Inflammatory macrophage (primary cell): ENCODE results near the gene TPST2.
A peak's percentile ranks its signal among the peaks of the same experiment; 100 is the strongest.

Experiments used
- DNase-seq, 2 donors: peaks; one replicate each; pipeline ENCODE4 v3.0.0-alpha.2; 2020 to 2022

The TPST2 gene

DNA sequence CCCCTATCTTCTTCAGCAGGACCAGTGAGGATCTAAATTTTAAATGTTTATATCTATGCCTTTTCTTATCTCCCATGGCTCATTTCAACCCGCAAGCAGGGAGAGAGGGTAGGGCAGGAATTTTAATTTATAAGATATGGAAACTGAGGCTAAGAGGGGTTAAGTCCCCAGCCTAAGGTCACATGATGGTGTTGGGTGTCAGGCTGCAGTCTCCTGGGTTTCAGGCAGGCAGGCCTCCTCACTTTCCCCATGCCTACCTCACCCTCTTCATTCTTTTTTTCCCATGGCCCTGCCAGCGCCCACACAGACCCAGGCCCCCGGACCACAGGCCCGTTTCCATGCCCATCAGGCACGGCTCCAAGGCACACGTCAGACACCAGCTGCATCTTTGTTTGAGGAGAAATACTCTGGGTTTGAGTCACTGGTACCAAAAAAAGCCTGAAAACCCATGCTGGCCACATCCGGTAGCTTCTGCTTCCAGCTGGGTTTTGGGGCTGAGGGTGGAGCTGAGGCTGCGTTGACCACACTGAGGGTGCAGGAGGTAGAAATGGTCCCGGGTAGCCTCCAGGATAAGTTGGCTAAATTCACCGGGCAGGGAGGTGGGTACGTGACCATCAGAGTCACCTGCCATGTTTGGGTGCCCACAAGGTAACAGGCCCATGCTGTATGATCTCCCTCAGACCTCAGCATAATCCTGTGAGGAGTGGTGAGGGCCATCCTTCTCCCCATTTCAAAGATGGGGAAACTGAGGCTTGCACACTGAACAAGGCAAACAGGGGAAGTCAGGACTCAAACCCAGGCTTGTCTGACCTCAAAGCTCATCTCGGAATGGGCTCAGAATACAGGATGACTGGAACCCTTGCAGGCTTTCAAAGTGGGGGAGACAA, 20.4 kb upstream of the TPST2 start:
- peak in 1 of 2 donors; percentile 21 for DNase-seq

- no peak for DNase-seq
Measured at GRCh38 chr22:26609287-26609686, 19.4 kb upstream of the TPST2 start.

DNA sequence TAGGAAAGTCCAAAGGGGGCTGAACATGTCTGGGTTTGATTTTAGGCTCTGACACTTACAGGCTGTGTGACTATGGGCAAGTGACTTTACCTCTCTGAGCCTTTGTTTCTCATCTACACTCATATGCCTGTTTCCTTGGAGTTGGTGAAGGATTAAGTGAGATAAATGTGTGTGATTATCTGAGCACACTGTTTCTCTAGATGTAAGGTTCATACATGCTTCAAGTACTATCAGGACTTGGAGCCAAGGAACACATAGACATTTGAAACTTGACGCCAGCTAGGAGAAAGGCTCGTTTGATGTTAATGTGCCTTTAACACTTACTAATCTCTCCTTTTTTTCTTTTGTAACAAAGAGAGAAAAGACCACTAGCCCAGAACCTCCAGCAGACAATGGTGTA, 18.2 kb upstream of the TPST2 start:
- no peak for DNase-seq

GRCh38 chr22:26606611-26607010, 16.7 kb upstream of the TPST2 start:
- no peak for DNase-seq

GRCh38 chr22:26604368-26604767, 14.4 kb upstream of the TPST2 start:
- DNase-seq = no peak

- DNase-seq = no peak
Measured at GRCh38 chr22:26602127-26602526, 12.2 kb upstream of the TPST2 start.

DNA sequence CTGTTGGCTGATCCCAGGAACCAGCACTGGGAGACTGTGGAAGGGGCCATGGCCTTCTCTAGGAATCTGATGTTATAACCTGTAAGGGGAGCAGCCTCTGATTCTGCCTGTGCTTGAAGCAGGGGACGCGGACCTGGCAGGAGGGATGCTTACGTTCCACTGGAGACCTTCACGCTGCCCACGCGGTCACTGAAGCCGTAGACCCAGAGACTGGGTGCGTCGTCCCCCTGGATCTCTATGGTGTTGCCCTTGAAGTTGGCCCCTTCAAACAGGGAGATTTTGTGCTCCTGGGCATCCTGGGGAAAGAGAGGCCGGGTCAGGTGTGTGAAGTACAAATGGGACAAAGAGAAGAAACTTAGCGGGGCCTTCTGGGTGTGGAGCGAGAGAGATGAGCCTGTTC, 11.8 kb upstream of the TPST2 start:
- DNase-seq = no peak

- DNase-seq = no peak
Measured at GRCh38 chr22:26599505-26599904, 9.6 kb upstream of the TPST2 start.

DNA sequence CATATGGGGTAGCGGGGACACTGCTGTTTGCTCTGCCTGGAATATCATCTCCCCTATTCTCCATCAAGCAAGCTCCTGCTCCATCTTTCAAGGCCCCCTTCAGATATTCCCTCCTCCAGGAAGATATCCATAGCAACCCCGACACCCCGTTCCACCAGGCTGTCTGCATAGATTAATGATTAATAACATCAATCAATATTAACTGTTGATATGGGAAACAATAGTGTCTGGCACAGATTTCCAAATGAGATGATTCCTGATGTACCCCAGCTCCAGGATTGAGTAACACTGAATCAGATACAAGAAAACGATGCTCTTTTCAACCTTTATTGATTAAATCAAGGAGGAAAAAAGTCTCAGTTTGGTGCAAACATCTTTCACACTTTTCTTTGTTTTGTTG, 7.5 kb upstream of the TPST2 start:
- no peak for DNase-seq

GRCh38 chr22:26597026-26597425, 7.1 kb upstream of the TPST2 start:
- no peak for DNase-seq

GRCh38 chr22:26593763-26594162, 3.8 kb upstream of the TPST2 start:
- no peak for DNase-seq

DNA sequence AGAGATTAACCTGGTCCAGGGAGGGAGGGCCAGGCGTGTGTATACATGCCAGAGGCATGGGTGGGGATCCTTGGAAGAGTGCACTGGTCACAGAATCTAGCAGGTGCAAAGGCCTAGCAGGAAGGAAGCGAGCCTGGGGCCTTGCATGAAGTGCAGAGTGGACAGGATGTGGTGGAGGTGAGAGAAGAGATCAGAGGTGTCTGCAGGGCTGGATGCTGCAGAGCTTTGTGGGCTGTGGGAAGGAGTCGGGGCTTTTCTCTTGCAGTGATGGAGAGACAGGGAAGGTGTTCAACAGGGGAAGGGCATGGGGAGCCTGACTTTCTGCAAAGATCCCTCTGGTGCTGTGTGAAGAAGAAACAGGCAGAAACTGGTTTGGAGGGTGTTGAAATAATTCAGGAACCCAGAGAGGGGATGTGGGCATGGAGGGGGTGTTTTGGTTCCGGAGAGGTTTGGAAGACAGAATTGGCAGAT, 2.5 kb upstream of the TPST2 start:
- DNase-seq = peak; percentile 46 to 58

GRCh38 chr22:26589367-26589844, 526 bp downstream of the TPST2 start:
- DNase-seq = peak in 1 of 2 donors; percentile 47

GRCh38 chr22:26588729-26589366, 1.1 kb downstream of the TPST2 start:
- DNase-seq = peak in 1 of 2 donors; percentile 36

DNA sequence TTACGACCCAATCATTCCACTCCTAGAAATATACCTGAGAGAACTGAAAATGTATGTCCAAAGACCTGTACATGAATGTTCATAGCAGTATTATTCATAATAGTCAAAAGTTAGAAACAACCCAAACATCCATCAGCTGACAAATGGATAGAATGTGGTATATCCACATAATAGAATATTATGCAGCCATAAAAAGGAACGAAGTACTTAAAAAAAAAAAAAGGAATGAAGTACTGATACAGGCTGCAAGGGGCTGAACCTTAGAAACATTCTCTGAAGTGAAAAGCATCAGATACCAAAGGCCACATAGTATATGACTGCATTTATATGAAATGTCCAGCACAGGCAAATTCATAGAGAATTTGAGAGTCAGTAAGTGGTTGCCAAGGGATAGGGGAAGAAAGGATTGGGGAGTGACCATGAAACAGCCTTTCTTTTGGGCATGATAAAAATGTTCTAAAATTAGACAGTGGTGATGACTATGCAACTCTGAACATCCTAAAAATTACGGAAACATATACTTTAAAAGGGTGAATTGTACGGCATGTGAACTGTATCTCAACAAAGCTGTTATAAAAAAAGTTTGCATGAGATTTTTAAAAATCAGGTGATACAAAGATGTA, 1.8 kb downstream of the TPST2 start:
- peak; percentile 63 to 83 for DNase-seq

DNA sequence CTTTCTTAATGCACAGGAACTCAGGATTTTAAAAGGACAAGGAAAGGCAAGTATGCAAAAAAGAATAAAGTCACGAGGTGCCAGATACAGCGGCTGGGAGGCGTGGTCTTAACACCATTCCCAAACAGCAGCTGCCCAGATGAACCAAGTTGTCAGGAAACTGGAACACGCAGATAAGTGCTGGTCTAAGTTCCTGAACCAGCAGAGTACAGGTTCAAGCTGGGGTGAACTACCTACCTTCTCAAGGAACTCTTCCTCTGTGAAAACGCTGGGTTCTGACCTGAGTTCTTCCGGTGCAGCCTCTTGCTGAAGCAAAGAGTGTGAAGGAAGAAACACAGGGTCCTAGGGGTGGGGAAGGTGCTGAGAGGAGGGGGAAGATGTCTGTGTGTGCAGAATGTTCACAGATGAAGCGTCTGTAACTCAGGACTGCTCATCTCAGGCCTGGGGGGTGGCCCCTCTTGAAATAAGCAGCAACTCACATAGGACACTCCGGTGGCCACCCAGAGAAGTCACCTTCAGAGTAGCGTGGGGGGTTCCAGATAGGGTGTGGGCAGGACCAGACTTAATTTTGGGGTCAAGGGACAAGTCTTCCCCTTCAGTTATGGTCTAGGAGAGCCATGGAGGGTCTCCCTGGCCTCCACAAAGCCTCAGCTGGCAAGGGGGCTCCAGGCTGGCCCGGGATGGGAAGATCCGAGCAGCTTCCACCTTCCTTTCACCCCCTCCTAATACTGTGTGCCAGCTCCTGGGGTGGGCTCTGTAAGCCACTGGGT, 3.2 kb downstream of the TPST2 start:
- no peak for DNase-seq

GRCh38 chr22:26585104-26585790, 4.7 kb downstream of the TPST2 start:
- DNase-seq = no peak

- DNase-seq = no peak
Measured at GRCh38 chr22:26584010-26584409, 5.9 kb downstream of the TPST2 start.

GRCh38 chr22:26581633-26582168, 8.2 kb downstream of the TPST2 start:
- no peak for DNase-seq

DNA sequence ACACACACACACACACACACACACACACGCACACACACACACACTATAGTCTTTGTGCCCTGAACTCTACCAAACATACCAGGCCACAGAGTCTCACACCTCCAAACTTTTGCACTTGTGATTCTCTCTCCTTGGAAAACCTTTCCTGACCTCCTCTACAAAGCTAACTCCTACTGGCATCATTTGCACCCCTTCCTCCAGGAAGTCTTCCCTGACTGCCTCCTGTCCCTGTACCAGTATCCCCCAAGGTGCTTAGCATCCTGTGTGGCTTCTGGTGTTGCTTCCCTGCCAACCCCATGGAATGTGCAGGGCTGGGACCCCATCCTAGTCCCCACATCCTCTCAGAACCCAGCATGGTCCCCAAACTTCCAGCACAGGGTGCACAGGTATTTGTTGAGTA, 8.9 kb downstream of the TPST2 start:
- DNase-seq = no peak

- no peak for DNase-seq
Measured at GRCh38 chr22:26580240-26580962, 9.5 kb downstream of the TPST2 start.
